ENCODE results near the gene EFNA1.

- TF ChIP-seq EP300 (conservative IDR thresholded peaks at IDR 0.05; ENCODE audit: poor library complexity, severe bottlenecking) (no peak), POLR2AphosphoS5 (IDR thresholded peaks at IDR 0.05) (no peak), REST (IDR thresholded peaks at IDR 0.05; ENCODE audit: borderline replicate concordance) (no peak), SMC3 (conservative IDR thresholded peaks at IDR 0.05; ENCODE audit: poor library complexity) (no peak), TAF1 (IDR thresholded peaks at IDR 0.05; ENCODE audit: low read depth) (no peak), RAD21 (conservative IDR thresholded peaks at IDR 0.05) (no peak), EZH2 (IDR thresholded peaks at IDR 0.05; ENCODE audit: borderline replicate concordance, insufficient read depth, low read length, poor library complexity, severe bottlenecking) (no peak), MXI1 (conservative IDR thresholded peaks at IDR 0.05; ENCODE audit: poor library complexity, severe bottlenecking) (no peak)
- TF ChIP-seq, protein P1, sequence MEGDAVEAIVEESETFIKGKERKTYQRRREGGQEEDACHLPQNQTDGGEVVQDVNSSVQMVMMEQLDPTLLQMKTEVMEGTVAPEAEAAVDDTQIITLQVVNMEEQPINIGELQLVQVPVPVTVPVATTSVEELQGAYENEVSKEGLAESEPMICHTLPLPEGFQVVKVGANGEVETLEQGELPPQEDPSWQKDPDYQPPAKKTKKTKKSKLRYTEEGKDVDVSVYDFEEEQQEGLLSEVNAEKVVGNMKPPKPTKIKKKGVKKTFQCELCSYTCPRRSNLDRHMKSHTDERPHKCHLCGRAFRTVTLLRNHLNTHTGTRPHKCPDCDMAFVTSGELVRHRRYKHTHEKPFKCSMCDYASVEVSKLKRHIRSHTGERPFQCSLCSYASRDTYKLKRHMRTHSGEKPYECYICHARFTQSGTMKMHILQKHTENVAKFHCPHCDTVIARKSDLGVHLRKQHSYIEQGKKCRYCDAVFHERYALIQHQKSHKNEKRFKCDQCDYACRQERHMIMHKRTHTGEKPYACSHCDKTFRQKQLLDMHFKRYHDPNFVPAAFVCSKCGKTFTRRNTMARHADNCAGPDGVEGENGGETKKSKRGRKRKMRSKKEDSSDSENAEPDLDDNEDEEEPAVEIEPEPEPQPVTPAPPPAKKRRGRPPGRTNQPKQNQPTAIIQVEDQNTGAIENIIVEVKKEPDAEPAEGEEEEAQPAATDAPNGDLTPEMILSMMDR (IDR thresholded peaks at IDR 0.05; ENCODE audit: poor library complexity, severe bottlenecking), result no peak
Measured at GRCh38 chr1:155122308-155122707, 5.4 kb upstream of the EFNA1 start.

All from neural cell (in vitro differentiated cells).